ENCODE results near the gene PHLDA2. TPM values are rescaled to one million over a fixed set of nuclear protein-coding genes. Genes with fewer than 3 reads are reported as not detected.

The PHLDA2 gene
- total RNA-seq, 1 experiment from 2014 or later, result 309 TPM

GRCh38 chr11:2897048-2897447, 32.2 kb downstream of the PHLDA2 start:
- Histone ChIP-seq H3K36me3 (ENCODE audit: control insufficient read depth in 1 of 2, insufficient read depth in 2 of 2, low read length in 2 of 2) (no peaks in the 10 kb centered on the region), H3K9ac (ENCODE audit: low read length) (no peak overlapping the region), H3K9me2 (ENCODE audit: insufficient read depth) (no peaks in the 10 kb centered on the region), H3K79me2 (ENCODE audit: insufficient read depth, low read length) (no peaks in the 10 kb centered on the region), H3K27me3 (ENCODE audit: insufficient read depth, low read length) (no peaks in the 10 kb centered on the region), H3K4me2 (ENCODE audit: low read length) (no peak overlapping the region), H3K4me3 (replicated peaks in 1 of 2; ENCODE audit: low read depth in 1 of 2, low read length in 2 of 2) (no peak overlapping the region), H2AFZ (ENCODE audit: low read depth, low read length, poor library complexity, severe bottlenecking) (no peak overlapping the region), H3K9me3 (ENCODE audit: control insufficient read depth in 1 of 2, insufficient read depth in 1 of 2, low read depth in 1 of 2, low read length in 2 of 2) (no peaks in the 10 kb centered on the region), H4K20me1 (ENCODE audit: insufficient read depth) (no peaks in the 10 kb centered on the region), H3K4me1 (ENCODE audit: control insufficient read depth in 1 of 2, insufficient read depth in 2 of 2, low read length in 2 of 2) (peaks cover 40 to 63% of the 10 kb centered on the region in 2 experiments), H3K27ac (ENCODE audit: low read depth, low read length) (no peak overlapping the region; the same call in 1 of the 2 replicates)
- CTCF ChIA-PET, result interaction anchor here (2.6 kb wide), 1 partner anchor 33 kb away, joined by 8 read pairs; no protein-coding TSS in a partner anchor
- RAD21 ChIA-PET (ENCODE audit: low non-redundant PET in 1 of 2, low total read pairs in 2 of 2, uncharacterized antibody in 2 of 2, unreplicated experiment in 2 of 2), result no interaction called here
- no peak for ATAC-seq
- TF ChIP-seq ZNF274 (IDR thresholded peaks at IDR 0.05; ENCODE audit: low read depth, low read length), result no peak
- no peak for TF ChIP-seq EGR1 (IDR thresholded peaks at IDR 0.05; ENCODE audit: low read depth)
- no peak for TF ChIP-seq YY1 (IDR thresholded peaks at IDR 0.05; ENCODE audit: extremely low read depth, insufficient replicate concordance, low read depth, low read length)
- no peak for TF ChIP-seq ZFX (IDR thresholded peaks at IDR 0.05)
- no peak for TF ChIP-seq POLR2A (IDR thresholded peaks at IDR 0.05; ENCODE audit: borderline replicate concordance, extremely low read depth, insufficient read depth, insufficient read length)
- TF ChIP-seq EZH2phosphoT487 (IDR thresholded peaks at IDR 0.05; ENCODE audit: borderline replicate concordance), result no peak
- TF ChIP-seq TCF7L2 (IDR thresholded peaks at IDR 0.05; ENCODE audit: borderline replicate concordance, extremely low read depth, insufficient read depth, insufficient read length), result no peak
- TF ChIP-seq CBX3 (IDR thresholded peaks at IDR 0.05; ENCODE audit: low read depth), result no peak
- TF ChIP-seq REST (IDR thresholded peaks at IDR 0.05; ENCODE audit: low read depth), result no peak
- TF ChIP-seq FOSL1 (IDR thresholded peaks at IDR 0.05; ENCODE audit: low read depth), result no peak
- TF ChIP-seq ELF1 (IDR thresholded peaks at IDR 0.05; ENCODE audit: borderline replicate concordance, low read depth), result no peak
- no peak for TF ChIP-seq EZH2 (IDR thresholded peaks at IDR 0.05)
- no peak for TF ChIP-seq ZBTB33 (IDR thresholded peaks at IDR 0.05; ENCODE audit: extremely low read depth, insufficient replicate concordance, low read length)
- TF ChIP-seq JUND (IDR thresholded peaks at IDR 0.05), result no peak
- TF ChIP-seq SRF (IDR thresholded peaks at IDR 0.05; ENCODE audit: low read depth), result no peak
- TF ChIP-seq POLR2AphosphoS5 (IDR thresholded peaks at IDR 0.05; ENCODE audit: low read depth, low read length), result no peak
- no peak for TF ChIP-seq SP1 (IDR thresholded peaks at IDR 0.05; ENCODE audit: low read depth)
- TF ChIP-seq MAX (IDR thresholded peaks at IDR 0.05), result no peak
- TF ChIP-seq ATF3 (IDR thresholded peaks at IDR 0.05), result no peak
- no peak for TF ChIP-seq SIN3A (IDR thresholded peaks at IDR 0.05; ENCODE audit: low read depth)
- POLR2A ChIA-PET, result no interaction called here
- intact Hi-C loops (cut with micrococcal nuclease), result no loop called here
- DNase-seq (ENCODE audit: low read depth, low spot score), result no peak
- no TSS peak for BruUV-seq (replicated peaks)
